ENCODE results near the gene RPL32. TPM values are rescaled to one million over a fixed set of nuclear protein-coding genes. Genes with fewer than 3 reads are reported as not detected.

RPL32 gene
- 1,000 to 10,000 TPM in 3 of 4 donors, 100 to 1,000 TPM in 1; 993 to 1,089 (median 1,033) TPM for total RNA-seq
- 1,539 TPM for polyA plus RNA-seq
- long read RNA-seq, donor 1, transcript RPL32-204 (4 exons, 2,117 nt): major isoform, 192 of 197 reads
- long read RNA-seq, donor 1, partial matches to known transcripts: 0 of 197 reads
- long read RNA-seq, donor 1, other reads (novel, unspliced or antisense): 0 of 197 reads
- long read RNA-seq, donor 2, transcript RPL32-204 (4 exons, 2,117 nt): major isoform, 288 of 294 reads
- long read RNA-seq, donor 2, partial matches to known transcripts: 2 of 294 reads
- long read RNA-seq, donor 2, other reads (novel, unspliced or antisense): 0 of 294 reads
- long read RNA-seq, donor 3, transcript RPL32-207 (3 exons, 631 nt): minor isoform, 5 of 159 reads
- long read RNA-seq, donor 3, transcript RPL32-202 (3 exons, 1,734 nt): minor isoform, 9 of 159 reads
- long read RNA-seq, donor 3, transcript RPL32-204 (4 exons, 2,117 nt): major isoform, 134 of 159 reads
- long read RNA-seq, donor 3, partial matches to known transcripts: 5 of 159 reads
- long read RNA-seq, donor 3, other reads (novel, unspliced or antisense): 2 of 159 reads
- long read RNA-seq, donor 4, transcript RPL32-204 (4 exons, 2,117 nt): major isoform, 162 of 168 reads
- long read RNA-seq, donor 4, partial matches to known transcripts: 0 of 168 reads
- long read RNA-seq, donor 4, other reads (novel, unspliced or antisense): 2 of 168 reads

DNA sequence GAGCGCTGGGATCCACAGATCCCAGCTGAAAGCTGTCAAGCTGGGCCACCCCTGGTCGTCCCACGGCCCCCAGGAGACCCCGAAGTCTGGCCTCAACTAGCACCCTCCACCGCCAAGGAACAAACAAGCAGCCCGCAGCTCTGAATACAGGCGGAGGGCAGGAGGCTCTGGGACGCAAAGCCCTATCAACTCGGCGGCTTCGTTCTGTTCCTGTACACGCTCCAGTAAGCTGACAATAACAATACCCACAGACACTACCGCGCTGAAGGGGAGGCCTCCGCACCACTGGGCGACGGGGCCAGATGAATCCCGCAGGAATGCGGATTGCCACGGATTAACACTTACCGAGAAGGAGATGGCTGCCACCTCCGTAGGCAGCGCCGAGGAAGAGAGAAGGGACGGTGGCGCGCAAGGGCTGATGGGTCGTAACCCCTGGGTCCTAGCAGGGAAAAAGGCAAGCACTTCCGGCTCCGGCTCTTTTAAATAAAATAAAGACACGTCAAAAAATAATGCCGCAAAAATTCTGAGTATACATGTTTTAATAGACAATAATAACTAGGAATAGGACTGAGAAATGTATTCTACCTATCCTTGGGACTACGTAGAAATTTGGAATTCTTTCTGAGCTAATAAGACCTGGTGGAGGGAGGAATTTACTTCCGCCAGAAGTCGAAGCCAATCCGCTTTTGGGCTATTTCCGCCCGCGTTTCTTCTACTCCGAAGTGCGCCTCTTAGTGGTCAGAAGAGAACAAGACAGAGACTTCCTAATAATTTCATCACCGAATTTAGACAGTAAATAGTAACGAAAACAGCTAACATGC lies at the start of gene RPL32:
RPL32 (minus strand) TSS at position 417 of the 821 bp plus-strand sequence. CDS start 1,328 bp downstream, outside the sequence.
- intact Hi-C loops (cut with DNase I): no loop called here
- peak; percentile 88 to 94 (median 93) for DNase-seq
- peak within 1 kb of the TSS; percentile 56 for H3K4me3 ChIP-seq (ENCODE audit: low read length)
- H3K9me3 ChIP-seq (ENCODE audit: control insufficient read depth, low read length): no peaks in the 10 kb centered on the region
- peak; percentile 95 for ATAC-seq
- H3K27me3 ChIP-seq (ENCODE audit: control insufficient read depth, insufficient read depth): no peaks in the 10 kb centered on the region
- H3K27ac ChIP-seq (ENCODE audit: low read length): peak within 1 kb of the TSS; percentile 74
- under 1% methylated on average over 43 of the region's 43 CpGs for WGBS
- H3K4me1 ChIP-seq (ENCODE audit: control insufficient read depth, insufficient read depth, low read length): peaks cover 9% of the 10 kb centered on the region

DNA sequence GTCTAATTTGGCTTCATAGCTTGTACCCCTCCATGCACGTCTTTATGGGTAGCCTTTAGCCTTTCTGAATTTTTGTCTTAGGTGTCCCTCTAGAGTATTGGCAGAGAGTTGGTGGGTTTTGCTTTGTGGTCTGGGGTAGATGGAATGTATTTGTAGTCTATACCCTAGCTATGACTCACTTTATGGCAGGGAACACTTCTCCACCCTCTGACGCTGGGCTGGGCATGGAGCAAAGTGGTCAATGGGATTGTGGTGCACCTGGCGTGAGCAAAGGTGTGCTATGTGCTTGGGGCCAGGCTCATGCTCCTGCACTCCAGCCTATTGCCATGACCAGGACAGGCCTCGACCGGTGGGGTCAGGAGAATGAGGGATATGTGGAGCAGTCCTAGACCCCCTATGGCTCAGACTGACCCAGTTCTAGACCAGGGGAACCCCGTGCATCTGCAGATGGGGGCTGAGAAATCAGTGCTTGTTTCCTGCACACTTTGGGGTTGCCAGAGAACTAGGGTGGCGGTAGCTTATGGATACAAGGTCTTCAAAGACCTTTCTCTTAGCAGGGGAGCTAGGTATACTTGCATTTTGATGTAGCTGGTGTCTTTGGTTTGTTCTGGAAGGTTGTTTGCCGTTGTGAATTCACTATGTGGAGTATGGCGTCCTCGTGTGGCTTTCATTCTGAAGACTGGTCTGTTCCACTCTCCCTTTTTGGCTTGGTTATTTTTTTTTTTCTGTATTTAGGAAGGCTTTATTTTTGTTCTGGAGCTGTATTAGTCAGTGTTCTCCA lies 49.4 kb upstream of the RPL32 start:
- no peak overlapping the region for H3K27ac ChIP-seq (ENCODE audit: low read length)
- H3K4me1 ChIP-seq (ENCODE audit: control insufficient read depth, insufficient read depth, low read length): peaks cover 5% of the 10 kb centered on the region
- 92% methylated on average over 10 of the region's 10 CpGs for WGBS
- ATAC-seq (no peak), DNase-seq (peak in 1 of 3 donors; percentile 4)
- no peaks in the 10 kb centered on the region for H3K9me3 ChIP-seq (ENCODE audit: control insufficient read depth, low read length)
- H3K27me3 ChIP-seq (ENCODE audit: control insufficient read depth, insufficient read depth): no peaks in the 10 kb centered on the region
- no peak overlapping the region for H3K4me3 ChIP-seq (ENCODE audit: low read length)
- intact Hi-C loops (cut with DNase I): loop anchor here in 3 of 4 donors (5.0 to 10.0 kb wide), 2 partner anchors 92 to 94 kb away; no protein-coding TSS in a partner anchor

DNA sequence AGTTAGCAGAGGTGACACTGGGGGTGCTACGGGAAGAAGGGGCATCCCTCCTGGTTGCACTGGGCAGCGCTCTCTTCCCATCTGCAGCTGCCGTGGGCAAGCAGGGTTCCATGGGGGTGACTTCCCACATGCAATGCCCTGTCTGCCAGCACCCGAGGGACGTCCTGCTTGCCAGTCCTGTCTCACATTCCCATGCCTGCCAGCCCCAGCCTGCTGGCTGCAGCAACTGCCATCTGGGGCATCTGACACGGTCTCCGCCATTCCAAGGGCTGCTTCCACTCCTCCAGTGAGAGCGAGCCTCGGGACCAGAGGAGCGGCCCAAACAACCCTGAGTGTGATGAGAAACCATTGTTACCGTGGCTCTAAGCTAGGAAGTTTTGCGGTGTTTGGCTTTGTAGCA lies 45.4 kb upstream of the RPL32 start:
- DNase-seq (peak in 1 of 3 donors; percentile 51), ATAC-seq (no peak)
- Histone ChIP-seq H3K4me1 (ENCODE audit: control insufficient read depth, insufficient read depth, low read length) (peaks cover 2% of the 10 kb centered on the region), H3K27me3 (ENCODE audit: control insufficient read depth, insufficient read depth) (no peaks in the 10 kb centered on the region), H3K27ac (ENCODE audit: low read length) (no peak overlapping the region), H3K4me3 (ENCODE audit: low read length) (no peak overlapping the region), H3K9me3 (ENCODE audit: control insufficient read depth, low read length) (no peaks in the 10 kb centered on the region)
- intact Hi-C loops (cut with DNase I): no loop called here
- 78% methylated on average over 12 of the region's 12 CpGs for WGBS

DNA sequence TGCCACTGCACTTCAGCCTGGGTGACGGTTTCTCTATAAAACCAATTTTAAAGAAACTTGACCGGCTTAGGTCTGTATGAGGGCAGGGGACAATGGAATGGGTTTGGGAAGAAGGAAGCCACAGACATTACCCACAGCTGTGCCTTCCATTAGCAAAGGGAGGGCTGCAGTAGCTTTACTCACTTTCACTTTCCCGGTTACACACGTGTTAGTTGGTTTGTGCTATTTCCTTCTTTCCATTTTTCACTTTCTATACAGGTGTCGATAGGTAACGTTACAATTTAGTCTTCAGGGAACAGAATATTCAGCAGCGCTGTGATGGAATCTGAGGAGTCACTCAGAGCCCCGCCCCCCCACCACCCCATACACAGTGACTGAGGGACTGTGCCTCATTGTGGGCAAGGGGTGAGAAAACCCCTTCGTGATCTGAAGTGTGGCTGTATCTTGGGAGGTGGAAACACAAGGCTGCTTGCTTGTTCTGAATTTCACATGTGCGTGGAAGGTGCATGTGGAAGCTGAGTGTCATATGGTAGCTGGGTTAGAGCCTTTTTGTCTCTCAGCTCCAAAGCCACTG lies 44.8 kb upstream of the RPL32 start:
- no peak for DNase-seq
- 72% methylated on average over 10 of the region's 10 CpGs for WGBS
- Histone ChIP-seq H3K27ac (ENCODE audit: low read length) (no peak overlapping the region), H3K4me1 (ENCODE audit: control insufficient read depth, insufficient read depth, low read length) (peaks cover 2% of the 10 kb centered on the region), H3K4me3 (ENCODE audit: low read length) (no peak overlapping the region), H3K9me3 (ENCODE audit: control insufficient read depth, low read length) (no peaks in the 10 kb centered on the region), H3K27me3 (ENCODE audit: control insufficient read depth, insufficient read depth) (no peaks in the 10 kb centered on the region)
- no peak for ATAC-seq
- intact Hi-C loops (cut with DNase I): no loop called here

- ATAC-seq: no peak
- H3K9me3 ChIP-seq (ENCODE audit: control insufficient read depth, low read length): no peaks in the 10 kb centered on the region
These were observed 44.2 kb upstream of the RPL32 start for GRCh38 chr3:12885583-12885930.

GRCh38 chr3:12884790-12885582 lies 43.6 kb upstream of the RPL32 start:
- ATAC-seq: peak; percentile 22 to 26
- no peaks in the 10 kb centered on the region for H3K27me3 ChIP-seq (ENCODE audit: control insufficient read depth, insufficient read depth)
- intact Hi-C loops (cut with DNase I): no loop called here

More at GRCh38 chr3:12885583-12885930, 44.2 kb upstream of the RPL32 start:
- H3K27me3 ChIP-seq (ENCODE audit: control insufficient read depth, insufficient read depth): no peaks in the 10 kb centered on the region
- WGBS: 69% methylated on average over 4 of the region's 4 CpGs
- H3K27ac ChIP-seq (ENCODE audit: low read length): no peak overlapping the region
- H3K4me3 ChIP-seq (ENCODE audit: low read length): no peak overlapping the region
- H3K4me1 ChIP-seq (ENCODE audit: control insufficient read depth, insufficient read depth, low read length): peaks cover 2% of the 10 kb centered on the region
- intact Hi-C loops (cut with DNase I): no loop called here
- DNase-seq: no peak

DNA sequence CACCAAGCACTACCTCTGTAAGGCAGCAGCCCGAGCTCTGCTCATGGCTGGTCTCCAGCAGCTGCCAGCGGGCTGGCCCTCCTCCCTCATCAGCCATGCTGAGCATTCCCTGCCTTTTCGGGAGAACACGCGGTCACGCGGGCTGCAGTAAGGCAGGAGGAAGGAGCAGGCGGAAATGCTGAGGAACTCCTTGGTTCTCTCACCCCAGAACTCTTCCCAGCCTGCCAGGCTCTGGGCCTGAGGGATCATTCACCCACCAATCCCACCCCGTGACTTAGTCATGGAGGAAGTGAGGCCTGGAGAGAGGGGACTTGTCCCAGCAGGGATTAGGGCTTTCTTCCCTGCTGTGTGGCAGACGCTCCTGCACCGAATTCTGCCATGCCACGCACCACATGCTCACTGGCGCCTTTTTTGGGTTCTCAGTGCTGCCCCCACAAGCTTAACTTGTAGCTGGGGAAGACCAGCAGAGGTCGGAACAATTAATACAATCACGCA lies 42.9 kb upstream of the RPL32 start:
- intact Hi-C loops (cut with DNase I): no loop called here
- Histone ChIP-seq H3K4me3 (ENCODE audit: low read length) (no peak overlapping the region), H3K27me3 (ENCODE audit: control insufficient read depth, insufficient read depth) (no peaks in the 10 kb centered on the region)

More at GRCh38 chr3:12884790-12885582, 43.6 kb upstream of the RPL32 start:
- Histone ChIP-seq H3K4me1 (ENCODE audit: control insufficient read depth, insufficient read depth, low read length) (peaks cover 2% of the 10 kb centered on the region), H3K4me3 (ENCODE audit: low read length) (no peak overlapping the region), H3K9me3 (ENCODE audit: control insufficient read depth, low read length) (no peaks in the 10 kb centered on the region), H3K27ac (ENCODE audit: low read length) (no peak overlapping the region)
- 88% methylated on average over 20 of the region's 20 CpGs for WGBS
- peak in 1 of 3 donors; percentile 16 for DNase-seq

GRCh38 chr3:12882336-12883310 lies 41.3 kb upstream of the RPL32 start:
- Histone ChIP-seq H3K9me3 (ENCODE audit: control insufficient read depth, low read length) (no peaks in the 10 kb centered on the region), H3K27ac (ENCODE audit: low read length) (no peak overlapping the region), H3K4me1 (ENCODE audit: control insufficient read depth, insufficient read depth, low read length) (peaks cover 2% of the 10 kb centered on the region), H3K4me3 (ENCODE audit: low read length) (no peak overlapping the region), H3K27me3 (ENCODE audit: control insufficient read depth, insufficient read depth) (no peaks in the 10 kb centered on the region)
- intact Hi-C loops (cut with DNase I): no loop called here
- no peak for ATAC-seq
- DNase-seq: peak in 1 of 3 donors; percentile 58
- WGBS: 95% methylated on average over 62 of the region's 62 CpGs

More for the DNA sequence above, 42.9 kb upstream of the RPL32 start:
- Histone ChIP-seq H3K9me3 (ENCODE audit: control insufficient read depth, low read length) (no peaks in the 10 kb centered on the region), H3K4me1 (ENCODE audit: control insufficient read depth, insufficient read depth, low read length) (peaks cover 2% of the 10 kb centered on the region), H3K27ac (ENCODE audit: low read length) (peak overlapping the region; percentile 18)
- 63% methylated on average over 15 of the region's 15 CpGs for WGBS
- ATAC-seq: peak; percentile 71 to 84
- peak in 2 of 3 donors; percentile 78 to 82 for DNase-seq
